LNCaP clone FGC (cell line): ENCODE results near the gene LEFTY2.
A peak's percentile ranks its signal among the peaks of the same experiment; 100 is the strongest.

Source experiments
- DNase-seq: peaks from one replicate; pipeline ENCODE4 v3.0.0-alpha.2; 2011; ENCODE audit warnings: low read depth
- H3K4me3 ChIP-seq: 2 replicates; pipeline ENCODE4 v1.5.1; 2011; ENCODE audit warnings: mild to moderate bottlenecking, low read depth, low read length, control low read depth
- TF ChIP-seq, protein P1 (sequence below): IDR thresholded peaks from 2 replicates; pipeline ENCODE4 v1.5.1; 2012; ENCODE audit warnings: mild to moderate bottlenecking; ENCODE audit not compliant: control insufficient read depth, insufficient read depth; ENCODE audit errors: extremely low read depth

LEFTY2 gene, protein sequence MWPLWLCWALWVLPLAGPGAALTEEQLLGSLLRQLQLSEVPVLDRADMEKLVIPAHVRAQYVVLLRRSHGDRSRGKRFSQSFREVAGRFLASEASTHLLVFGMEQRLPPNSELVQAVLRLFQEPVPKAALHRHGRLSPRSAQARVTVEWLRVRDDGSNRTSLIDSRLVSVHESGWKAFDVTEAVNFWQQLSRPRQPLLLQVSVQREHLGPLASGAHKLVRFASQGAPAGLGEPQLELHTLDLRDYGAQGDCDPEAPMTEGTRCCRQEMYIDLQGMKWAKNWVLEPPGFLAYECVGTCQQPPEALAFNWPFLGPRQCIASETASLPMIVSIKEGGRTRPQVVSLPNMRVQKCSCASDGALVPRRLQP

DNA sequence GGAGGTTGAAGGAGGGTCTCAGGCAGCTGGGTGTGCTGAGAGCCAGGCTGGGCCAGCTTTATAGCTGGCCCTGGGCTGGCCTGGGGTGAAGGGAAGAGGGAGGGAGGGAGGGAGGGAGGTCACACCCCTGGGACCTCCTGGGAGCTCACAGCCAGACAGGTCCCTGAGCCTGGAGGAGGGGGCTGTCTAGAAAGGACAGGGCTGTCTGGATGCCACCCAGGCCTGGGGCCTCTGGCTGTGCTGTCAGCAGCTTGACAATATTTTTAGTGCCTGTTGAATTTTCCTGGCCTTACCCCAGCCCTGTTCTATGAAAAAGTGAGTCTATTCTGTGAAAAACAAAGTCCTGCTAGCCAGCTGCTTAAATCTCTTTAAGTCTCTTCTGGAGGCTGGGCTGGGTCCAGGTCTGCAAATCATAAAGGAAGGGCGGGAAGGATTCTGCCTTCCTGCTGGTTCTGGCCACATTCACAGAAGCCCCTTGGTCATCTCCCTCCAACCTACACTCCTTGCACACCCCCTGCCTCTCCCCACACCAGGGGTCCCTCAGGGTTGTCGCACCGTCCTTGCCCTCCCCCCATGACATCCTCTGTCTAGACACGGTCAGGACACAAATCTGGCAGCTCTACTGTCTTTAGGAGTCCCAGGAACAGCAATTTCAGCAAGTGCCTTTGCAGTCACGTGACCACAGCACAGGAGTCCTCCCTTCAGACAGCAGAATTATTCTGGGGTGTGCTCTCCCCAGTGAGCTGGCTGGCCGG is at the start of gene LEFTY2:
Gene LEFTY2, minus strand, starts transcription at position 34 of the 755 bp plus-strand sequence. CDS start 80 bp downstream, outside the sequence.
- DNase-seq: no peak
- no peak within 1 kb of the TSS for H3K4me3 ChIP-seq
- TF ChIP-seq, protein P1, sequence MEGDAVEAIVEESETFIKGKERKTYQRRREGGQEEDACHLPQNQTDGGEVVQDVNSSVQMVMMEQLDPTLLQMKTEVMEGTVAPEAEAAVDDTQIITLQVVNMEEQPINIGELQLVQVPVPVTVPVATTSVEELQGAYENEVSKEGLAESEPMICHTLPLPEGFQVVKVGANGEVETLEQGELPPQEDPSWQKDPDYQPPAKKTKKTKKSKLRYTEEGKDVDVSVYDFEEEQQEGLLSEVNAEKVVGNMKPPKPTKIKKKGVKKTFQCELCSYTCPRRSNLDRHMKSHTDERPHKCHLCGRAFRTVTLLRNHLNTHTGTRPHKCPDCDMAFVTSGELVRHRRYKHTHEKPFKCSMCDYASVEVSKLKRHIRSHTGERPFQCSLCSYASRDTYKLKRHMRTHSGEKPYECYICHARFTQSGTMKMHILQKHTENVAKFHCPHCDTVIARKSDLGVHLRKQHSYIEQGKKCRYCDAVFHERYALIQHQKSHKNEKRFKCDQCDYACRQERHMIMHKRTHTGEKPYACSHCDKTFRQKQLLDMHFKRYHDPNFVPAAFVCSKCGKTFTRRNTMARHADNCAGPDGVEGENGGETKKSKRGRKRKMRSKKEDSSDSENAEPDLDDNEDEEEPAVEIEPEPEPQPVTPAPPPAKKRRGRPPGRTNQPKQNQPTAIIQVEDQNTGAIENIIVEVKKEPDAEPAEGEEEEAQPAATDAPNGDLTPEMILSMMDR: no peak

DNA sequence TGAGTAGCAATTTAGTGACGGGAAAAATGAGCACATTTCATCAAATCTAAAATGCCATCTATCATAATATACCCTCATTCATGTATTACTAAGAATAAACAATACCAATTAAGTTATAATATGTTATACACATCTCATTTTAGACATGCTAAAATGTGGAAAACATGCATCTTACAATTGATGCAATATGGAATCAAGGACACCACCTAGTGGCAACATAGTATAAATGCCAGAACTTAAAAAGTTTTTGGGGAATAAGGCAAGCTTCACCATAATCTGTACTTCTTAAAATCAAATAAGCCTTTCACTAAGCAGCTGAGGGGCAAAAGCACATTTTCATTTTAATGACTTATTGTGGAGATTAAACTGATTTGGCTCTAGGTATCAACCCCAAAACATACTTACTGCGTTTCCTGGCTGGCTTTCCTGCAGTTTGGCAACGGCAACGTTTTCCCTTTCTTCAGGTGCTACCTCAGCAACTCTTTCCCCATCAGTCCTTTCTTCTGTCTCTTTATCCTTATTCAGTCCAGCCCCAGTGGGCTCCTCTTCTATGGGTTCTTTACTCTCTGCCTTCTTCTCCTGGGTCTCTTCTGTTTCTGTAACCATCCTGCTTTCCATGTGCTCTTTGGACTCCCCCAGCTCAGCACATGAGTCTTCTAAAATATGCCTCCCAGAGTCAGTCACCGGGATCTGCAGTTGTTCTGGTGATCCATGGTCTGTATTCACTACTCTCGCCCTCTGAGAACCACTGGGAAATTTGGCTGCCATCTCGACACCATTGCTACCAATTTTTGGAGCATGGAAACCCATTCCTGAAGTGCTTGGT is 46.7 kb upstream of the LEFTY2 start:
- TF ChIP-seq, protein P1: peak; percentile 63
- H3K4me3 ChIP-seq: no peak overlapping the region
- no peak for DNase-seq

DNA sequence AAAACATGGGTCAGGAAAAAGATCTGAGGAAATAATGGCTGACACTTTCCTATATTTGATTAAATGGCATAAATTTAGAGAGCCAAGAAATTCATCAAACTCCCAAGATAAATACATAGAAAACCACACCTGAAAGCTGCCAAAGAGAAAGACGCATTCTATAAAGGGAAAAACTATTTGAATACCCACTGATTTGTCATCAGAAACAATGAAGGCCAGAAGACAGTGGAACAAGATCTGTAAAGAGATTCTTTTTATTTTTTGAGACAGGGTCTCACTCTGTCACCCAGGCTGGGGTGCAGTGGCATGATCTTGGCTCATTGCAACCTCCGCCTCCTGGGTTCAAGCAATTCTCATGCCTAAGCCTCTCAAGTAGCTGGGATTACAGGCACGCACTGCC is 40.7 kb upstream of the LEFTY2 start:
- TF ChIP-seq, protein P1: no peak
- no peak for DNase-seq
- no peak overlapping the region for H3K4me3 ChIP-seq

DNA sequence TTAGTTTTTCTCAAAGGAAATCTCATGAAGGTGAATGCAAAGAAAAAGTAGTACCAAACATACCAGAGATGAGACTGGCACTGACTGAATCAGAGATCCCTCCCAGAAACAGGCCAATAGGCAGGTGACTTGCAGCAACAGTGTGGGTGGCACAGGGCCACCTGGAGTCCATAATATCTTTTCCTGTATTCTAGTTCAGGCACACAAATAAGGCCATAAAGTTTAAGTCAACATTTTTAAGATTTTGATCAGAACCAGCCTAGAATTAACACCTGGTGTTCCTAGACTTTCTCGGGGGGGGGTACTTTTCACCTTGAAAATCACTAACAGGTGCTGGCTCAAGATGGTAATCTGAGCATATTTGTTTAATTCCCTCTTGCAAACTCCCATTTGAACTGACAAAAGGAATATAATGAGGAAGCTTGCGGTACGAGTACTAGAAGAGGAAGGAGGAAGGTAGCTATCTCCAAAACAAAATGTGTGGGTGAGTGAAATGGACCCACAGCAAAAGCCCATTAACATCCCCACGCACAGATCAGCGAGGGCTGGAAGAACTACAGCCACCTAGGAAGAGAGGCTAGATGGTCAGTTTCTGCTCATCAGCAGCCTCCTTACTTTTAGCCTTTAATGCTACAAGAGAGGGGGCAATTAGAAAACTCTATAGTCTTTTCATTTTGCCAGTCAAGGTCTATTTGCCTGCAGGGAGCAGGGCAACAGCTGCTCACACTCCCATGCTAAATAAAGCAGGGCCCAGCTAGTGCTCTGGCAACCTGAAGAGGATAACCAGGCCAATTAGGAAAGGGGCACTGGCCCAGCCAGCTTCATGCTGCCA is 39.2 kb upstream of the LEFTY2 start:
- TF ChIP-seq, protein P1: no peak
- H3K4me3 ChIP-seq: no peak overlapping the region
- DNase-seq: peak; percentile 87

DNA sequence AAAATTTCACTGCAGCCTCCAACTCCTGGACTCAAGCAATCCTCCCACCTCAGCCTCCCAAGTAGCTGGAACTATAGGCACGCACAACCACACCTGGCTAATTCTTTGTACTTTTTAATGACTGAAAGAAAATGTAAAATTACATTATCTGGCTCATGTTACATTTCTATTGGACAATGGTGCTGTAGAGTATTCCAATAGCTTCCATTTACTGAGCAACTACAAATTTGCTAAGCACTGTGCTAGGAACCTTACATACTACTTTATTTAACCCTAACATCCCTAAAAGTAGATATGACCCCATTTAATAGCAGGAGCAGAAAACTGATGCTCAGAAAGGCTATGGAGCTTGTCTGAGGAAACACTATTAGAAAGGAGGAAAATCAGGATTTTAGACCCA is 38.4 kb upstream of the LEFTY2 start:
- TF ChIP-seq, protein P1: no peak
- no peak overlapping the region for H3K4me3 ChIP-seq
- DNase-seq: no peak
